Erythroblast (primary cell): ENCODE data around the gene PLAGL1.

Experiments
- DNase-seq, 2 experiments: peaks; one replicate each; lab custom pipeline; 2025; lab: John Stamatoyannopoulos, UW
- GATA1 ChIP-seq: IDR thresholded peaks from 2 replicates; pipeline ENCODE4 v1.6.1; 2011; ENCODE audit warnings: low read depth, mild to moderate bottlenecking, control low read depth, low read length, moderate library complexity
- POLR2A ChIP-seq: IDR thresholded peaks from 2 replicates; pipeline ENCODE4 v1.6.1; 2011; ENCODE audit warnings: mild to moderate bottlenecking, low read length

The PLAGL1 gene

DNA sequence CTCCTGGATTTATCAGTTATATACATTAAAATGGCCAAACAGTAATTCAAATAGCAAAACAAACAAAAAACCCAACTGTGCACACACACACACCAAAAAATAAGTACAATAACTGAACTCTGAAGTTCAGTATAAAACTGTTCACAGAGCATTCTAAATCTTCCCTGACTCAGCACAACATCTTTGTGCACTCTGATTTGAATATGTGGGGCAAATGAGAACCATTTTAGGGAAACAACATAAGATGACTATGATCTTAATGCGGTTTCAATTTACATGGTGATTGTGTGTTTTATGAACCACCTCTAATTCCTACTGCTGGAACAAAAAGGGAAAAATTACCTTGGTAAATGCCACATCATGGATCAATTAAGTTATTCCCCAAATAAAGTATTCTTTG lies 41.7 kb downstream of the PLAGL1 start:
- no peak for DNase-seq
- no peak for TF ChIP-seq POLR2A
- TF ChIP-seq GATA1: no peak

DNA sequence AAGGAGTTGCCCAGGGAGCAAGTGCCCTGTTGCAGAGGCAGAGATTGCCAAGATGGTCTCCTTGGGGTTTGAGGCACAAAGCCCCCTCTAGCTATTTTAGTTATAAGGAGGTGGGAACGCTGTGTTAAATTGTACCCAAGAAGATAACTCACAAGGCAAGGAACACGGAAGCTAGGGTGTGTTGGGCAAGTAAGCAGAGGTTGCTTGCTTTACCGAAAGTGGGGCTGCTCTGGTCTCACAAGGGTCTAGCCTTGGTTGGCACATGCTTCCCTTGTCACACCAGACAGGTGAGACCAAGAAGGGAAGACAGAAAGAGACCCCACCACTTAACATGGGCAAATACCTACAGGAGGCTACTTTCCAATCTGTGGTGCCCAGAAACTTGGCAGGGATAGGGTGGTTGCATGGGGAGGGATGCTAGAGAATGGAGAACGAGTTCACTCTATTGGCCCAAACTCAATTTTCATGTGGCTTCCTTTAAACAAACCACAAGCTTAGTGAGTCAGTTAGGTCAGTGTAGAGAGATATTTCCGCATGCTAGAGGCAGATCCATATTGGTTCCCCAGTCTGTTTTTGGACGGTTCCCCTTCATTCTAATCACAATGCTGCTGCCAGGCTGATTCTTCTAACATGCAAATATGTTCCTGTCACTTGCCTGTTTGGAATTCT lies 42.4 kb downstream of the PLAGL1 start:
- TF ChIP-seq GATA1: no peak
- no peak for TF ChIP-seq POLR2A
- no peak for DNase-seq

DNA sequence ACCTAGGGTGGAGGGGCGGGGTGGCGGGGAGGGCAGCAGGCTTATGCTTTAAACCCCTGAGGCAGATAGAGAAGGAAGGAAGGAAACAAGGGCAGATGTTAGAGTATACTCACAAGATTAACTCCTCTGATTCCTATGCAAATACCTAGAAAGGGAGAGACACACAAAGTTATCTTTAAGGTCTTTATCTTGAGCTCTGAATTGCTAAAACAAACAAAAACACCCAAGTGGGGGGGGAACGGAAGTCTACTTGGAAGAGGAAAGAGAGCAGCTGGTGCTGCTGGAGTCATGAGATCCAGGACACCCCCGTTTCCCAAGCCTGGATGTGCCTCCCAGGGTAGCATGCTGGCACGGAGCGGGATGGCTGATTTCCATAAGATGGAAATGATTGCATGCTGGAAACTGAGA lies 43.4 kb downstream of the PLAGL1 start:
- no peak for DNase-seq
- TF ChIP-seq POLR2A (no peak), GATA1 (no peak)

DNA sequence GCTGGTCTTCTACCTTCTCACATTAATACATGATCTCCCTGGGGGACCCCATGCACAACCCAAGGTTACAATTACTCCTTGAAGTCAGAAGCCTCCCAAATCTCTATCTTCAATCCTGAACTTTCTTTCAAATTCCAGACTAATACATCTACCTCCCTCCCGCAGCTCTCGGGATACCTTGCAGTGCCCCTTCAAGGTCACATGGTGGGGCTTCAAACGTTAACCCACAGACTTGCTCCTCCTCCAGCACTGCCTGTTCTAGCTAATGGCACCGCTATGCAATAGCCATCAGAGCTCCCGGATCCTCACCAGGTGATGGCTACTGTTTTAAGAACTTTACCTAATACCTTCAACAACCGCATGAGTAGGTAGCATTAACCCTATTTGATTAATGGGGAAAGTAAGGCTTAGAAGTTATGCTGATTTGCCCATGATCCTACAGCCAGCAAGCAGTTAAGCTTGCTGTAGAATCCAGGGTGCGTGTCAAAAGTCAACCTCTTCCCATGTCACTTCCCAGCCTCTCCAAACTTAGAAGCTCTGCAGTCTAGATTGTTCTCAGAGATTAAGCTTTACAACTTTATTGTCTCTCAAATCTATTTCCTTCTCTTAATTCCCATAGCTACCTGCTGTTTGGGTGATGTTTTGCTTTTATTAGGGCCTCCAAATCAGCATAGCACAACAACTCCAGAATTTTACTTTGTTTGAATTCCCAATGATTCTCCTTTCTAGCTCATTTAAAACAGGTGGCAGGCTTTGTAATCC lies 44.7 kb downstream of the PLAGL1 start:
- TF ChIP-seq GATA1: no peak
- no peak for TF ChIP-seq POLR2A
- DNase-seq: no peak

DNA sequence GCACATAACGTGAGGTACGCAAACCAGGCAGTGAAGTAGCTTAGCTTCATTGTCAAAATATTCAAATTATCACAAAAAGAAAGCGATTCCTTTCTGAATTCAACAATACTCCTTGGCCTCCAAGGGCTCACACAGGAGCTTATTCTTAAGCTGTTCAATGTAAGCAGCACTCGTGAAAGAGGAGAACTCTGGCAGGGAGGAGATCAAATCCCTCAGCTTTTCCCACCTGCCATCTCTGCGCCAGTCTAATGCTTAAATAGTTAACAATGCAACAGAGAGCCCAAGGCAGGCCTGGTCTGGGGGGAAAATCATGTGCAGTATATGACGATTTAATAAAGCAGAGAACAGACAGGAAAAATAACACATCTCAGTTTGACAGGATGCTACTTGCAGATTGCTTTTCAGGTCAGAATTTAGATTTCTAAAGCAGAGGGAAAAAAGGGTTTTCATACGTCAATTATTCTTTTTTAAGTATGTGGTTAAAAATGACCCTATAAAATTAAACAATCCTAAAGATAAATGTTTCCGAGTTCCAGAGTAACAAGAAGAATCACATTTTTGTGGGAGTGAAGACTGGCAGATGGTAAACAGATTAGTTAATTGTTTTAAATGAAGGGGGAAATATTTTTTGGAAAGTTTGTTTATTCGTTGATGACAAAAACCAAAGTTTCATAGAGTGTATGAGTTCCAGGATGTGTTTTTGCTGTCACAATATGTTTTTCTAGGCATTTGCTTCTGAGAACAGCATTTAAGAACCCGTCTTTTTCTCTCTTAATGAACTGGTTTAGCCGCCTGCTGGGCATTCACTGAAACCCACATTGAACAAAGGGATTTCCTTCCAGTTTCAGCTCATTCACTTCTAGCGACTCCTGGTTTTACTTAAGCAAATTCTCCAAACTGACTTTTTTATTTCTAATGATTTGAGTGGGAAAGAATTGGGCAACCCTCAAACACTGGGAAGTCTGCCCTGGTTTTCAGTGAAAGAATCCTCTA lies 45.9 kb downstream of the PLAGL1 start:
- TF ChIP-seq GATA1: no peak
- no peak for TF ChIP-seq POLR2A

DNA sequence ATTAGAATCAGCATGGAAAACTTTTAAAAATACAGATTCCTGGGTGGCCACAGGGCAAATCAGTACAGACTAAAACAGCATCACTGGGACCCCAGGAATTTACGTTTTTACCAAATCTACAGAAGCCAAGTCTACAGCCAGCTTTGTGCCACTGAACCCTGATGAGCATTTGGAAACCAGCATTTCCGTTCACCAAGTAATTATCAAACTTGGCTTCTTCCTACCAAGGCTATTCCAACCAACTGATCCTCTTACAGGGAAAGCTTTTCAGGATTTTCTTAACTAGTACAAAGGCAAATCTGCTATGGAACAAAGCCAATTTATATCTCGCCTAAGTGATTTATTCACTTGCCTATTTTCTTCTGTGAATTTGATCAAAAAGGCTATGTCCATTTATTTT lies 47.0 kb downstream of the PLAGL1 start:
- DNase-seq: no peak
- TF ChIP-seq POLR2A (no peak), GATA1 (no peak)

More for the DNA sequence above, 45.9 kb downstream of the PLAGL1 start:
- DNase-seq: no peak

DNA sequence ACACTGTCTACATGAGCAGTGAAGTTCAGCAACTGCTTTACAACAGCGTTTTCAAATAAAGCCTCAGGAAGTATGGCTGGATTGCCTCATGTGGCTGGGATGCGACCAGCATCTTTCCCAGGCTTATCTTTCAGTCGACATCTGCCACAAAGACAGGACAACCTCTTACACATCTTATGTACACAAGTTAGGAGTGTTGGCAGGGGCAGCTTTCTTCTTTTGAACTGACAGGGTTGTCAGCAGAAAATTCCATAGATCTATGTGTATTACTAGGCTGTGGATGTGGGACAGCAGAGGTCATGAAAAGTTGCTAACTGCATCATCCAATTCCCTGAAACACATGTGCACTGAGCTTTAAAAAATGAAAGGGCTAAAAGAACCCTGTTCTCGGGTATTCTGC lies 48.1 kb downstream of the PLAGL1 start:
- DNase-seq: no peak
- TF ChIP-seq GATA1: no peak
- no peak for TF ChIP-seq POLR2A

DNA sequence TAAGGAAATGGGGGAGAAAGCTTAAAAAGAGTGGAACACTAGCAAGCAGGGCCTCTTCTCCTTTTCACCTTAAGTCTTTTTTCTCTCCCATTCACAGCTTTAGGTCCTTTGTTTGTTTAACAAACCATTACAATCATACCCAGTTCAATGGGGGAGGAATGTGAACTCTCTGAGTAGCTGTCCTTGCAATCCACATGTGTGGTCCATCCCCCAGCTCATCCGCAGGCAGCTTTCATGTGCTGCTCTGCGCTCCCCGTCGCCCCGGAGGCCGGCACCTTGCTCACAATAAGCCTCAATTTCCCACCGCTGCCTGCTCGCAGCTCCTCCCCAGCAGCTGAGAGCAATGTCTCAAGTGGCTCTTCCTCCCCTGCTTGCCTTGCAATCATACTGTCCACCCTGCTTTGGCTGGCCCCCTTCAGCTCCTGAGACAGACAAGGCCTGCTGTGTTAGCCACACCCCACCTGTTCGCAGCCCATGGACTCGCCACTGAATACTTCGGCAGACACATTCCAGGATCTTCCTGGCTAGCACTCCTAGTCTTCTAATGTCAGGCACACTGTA lies 49.1 kb downstream of the PLAGL1 start:
- TF ChIP-seq GATA1: no peak
- TF ChIP-seq POLR2A: no peak

DNA sequence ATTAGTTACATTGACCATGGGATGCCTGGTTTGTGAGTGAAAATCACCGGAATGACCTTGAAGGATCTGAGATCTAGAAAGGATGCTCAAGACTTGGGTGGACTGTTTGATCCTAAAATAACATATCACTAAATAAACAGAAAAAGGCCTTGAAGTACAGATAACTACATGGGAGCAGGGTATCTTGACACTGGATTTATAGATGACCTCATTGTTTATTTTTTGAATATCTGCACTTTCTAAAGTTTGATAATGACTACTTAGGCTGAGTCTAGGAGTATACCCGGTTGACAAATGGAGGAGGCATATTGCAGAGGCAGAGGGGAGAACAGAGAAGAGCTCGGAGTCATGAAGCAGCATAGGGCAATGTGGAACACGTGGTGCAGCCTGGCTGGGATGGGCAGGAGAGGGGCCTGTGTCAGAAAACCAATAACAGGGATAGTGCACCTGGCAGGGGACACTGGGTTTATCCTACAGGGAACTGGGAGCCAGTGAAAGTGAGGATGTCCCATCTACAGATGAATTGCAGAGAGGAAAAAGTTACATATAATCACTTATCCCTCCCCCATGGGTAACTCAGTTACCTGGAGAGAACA lies 50.3 kb downstream of the PLAGL1 start:
- no peak for TF ChIP-seq GATA1
- no peak for TF ChIP-seq POLR2A
- DNase-seq: no peak

More for the DNA sequence above, 49.1 kb downstream of the PLAGL1 start:
- DNase-seq: no peak

DNA sequence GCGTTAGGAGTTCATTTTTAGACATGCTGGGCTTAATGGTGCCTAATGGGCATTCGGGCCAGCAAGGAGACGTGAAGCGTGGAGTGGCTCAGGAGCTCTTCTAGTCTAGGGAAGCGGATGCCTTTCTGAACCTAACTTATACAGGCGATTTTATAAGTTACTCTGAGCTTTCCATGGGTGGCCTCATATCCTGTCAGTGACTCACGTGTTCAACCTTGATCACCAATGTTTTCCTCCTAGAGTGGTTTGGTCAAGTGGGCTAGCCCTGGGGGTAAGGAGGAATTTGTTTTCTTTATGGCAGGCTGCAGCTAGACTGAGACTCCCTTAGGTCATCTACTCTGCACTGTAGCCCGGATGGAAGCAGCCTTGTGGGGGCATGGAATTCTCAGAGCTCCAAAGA lies 52.1 kb downstream of the PLAGL1 start:
- no peak for TF ChIP-seq GATA1
- TF ChIP-seq POLR2A: no peak
- no peak for DNase-seq

DNA sequence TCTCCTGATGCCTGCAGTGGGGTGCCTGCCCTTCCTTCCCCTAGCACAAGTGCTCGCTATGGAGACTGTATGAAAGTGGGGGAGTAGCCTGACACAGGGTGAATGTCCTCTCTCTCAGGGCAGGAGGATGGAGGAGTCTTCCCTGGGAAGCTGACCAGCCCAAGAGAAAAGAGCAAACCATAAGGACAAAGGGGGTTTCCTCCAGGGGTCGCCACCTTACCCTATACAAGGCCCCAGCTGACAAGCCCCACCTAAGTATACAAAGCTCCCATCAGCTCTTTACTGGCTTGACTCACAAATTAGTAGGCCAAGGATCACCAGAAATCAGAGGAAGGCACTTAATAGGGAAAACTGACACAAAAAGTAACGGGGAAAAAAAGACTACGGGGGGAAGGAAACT lies 54.1 kb downstream of the PLAGL1 start:
- peak; percentile 3 to 13 for DNase-seq
- TF ChIP-seq GATA1 (no peak), POLR2A (no peak)

DNA sequence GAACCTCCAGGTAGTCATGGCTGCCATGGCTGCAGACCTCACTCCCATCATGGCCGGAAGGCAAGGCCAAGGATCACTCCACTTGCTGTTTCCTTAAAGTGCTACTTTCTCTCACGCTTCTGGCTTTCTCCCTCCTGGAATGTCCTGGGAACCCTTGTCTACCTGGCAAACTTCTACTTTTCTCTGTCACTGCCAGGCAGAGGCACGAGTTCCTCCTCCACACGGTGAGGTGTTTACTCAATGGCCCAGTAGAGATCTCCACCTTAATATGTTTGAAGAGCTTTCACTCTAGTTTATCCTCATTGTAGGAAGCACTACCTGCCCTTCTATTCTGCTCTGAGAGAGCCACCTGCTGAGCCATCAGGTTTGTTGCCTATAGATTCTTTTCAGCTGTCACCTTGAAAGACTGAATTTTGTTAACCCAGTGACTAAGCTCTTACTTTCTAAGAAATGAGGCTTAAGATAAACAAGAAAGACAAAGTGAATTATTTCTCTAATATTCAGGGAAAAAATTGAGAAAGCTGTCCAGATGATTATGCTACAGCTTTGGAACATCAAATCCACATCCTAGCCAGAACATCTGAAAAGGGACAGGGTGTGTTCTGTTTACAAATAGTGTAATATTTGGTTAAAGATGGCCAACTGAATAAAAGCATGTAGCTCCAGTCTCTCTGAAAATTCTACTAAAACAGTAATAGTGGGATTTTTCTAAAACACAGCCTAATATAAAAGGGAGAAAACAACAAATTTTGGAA lies 54.9 kb downstream of the PLAGL1 start:
- TF ChIP-seq GATA1: no peak
- TF ChIP-seq POLR2A: no peak
- DNase-seq: no peak
